GM08714 (cell line): ENCODE measurements around the gene THAP11.

ENCODE experiments used
- H3K4me3 ChIP-seq: fragments of 200-500 bp; sonication (Bioruptor generic); 2 replicates; pipeline ENCODE4 v1.5.1; 2014; ENCODE audit warnings: mild to moderate bottlenecking, low read length, inconsistent platforms
- ZNF274 ChIP-seq: IDR thresholded peaks from 2 replicates; pipeline ENCODE4 v1.6.1; 2012; ENCODE audit warnings: mild to moderate bottlenecking, low read depth, low read length

The THAP11 gene

GRCh38 chr16:67864594-67864993 lies 22.5 kb downstream of the THAP11 start:
- TF ChIP-seq ZNF274, result no peak
- H3K4me3 ChIP-seq, result no peak overlapping the region

DNA sequence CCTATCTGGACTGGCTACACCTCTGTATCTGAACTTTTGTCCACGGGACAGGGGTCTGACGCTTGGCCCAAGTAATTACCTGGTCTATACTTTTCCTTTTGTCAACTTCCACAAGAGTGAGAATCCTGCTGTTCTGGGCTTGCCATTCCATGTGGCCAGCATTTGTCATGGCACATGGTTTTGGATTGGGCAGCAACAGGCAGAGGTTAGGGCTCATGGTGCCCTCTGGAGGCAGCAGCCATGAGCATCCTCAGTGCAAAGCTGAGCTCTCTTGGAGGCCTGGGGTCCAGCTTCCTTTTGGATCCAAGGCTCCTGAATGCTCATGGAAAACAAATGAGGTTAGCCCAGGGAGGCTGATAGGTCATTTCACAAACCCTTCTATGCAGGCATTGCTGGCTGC lies 23.2 kb downstream of the THAP11 start:
- no peak for TF ChIP-seq ZNF274
- H3K4me3 ChIP-seq, result no peak overlapping the region

- TF ChIP-seq ZNF274, result no peak
- H3K4me3 ChIP-seq, result no peak overlapping the region
These were observed 26.2 kb downstream of the THAP11 start for GRCh38 chr16:67868290-67868689.

DNA sequence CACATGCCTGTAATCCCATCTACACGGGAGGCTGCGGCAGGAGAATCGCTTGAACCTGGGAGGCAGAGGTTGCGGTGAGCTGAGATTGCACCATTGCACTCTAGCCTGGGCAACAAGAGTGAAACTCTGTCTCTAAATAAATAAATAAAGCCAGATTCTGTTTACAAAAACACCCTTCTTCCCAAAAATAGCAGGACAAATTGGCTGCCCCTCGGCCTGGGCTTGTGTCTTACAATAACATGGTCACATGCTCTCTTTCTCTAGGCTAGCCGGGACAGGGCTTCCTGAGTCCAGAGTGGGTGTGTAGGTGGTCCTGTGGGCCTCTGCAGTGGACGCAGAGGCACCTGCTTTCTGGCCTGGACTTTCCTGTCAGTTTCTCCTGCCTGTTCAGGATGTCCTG lies 27.5 kb downstream of the THAP11 start:
- TF ChIP-seq ZNF274, result no peak
- H3K4me3 ChIP-seq, result no peak overlapping the region

DNA sequence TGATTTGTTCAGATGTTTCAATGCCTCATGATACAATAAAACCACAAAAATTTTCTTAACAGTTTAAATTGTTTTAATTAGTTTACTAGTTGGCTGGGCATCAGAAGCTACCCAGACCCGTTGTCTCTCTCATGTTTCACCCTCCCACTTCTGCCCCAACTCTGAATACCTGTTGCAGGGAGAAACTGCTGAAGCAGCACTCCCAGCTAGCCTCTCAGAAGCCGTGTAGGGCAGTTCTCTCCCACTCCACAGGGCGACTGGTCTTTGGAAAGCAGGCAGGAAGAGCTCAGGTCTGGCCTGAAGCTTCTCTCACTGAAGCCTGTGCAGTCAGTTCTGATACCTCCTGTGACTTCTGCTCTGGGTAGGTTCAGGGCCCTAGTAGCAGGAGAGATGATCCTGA lies 29.1 kb downstream of the THAP11 start:
- no peak overlapping the region for H3K4me3 ChIP-seq
- TF ChIP-seq ZNF274, result no peak

- TF ChIP-seq ZNF274, result no peak
- H3K4me3 ChIP-seq, result no peak overlapping the region; the same call in 1 of the 2 replicates
These were observed 30.1 kb downstream of the THAP11 start for GRCh38 chr16:67872131-67872630.

DNA sequence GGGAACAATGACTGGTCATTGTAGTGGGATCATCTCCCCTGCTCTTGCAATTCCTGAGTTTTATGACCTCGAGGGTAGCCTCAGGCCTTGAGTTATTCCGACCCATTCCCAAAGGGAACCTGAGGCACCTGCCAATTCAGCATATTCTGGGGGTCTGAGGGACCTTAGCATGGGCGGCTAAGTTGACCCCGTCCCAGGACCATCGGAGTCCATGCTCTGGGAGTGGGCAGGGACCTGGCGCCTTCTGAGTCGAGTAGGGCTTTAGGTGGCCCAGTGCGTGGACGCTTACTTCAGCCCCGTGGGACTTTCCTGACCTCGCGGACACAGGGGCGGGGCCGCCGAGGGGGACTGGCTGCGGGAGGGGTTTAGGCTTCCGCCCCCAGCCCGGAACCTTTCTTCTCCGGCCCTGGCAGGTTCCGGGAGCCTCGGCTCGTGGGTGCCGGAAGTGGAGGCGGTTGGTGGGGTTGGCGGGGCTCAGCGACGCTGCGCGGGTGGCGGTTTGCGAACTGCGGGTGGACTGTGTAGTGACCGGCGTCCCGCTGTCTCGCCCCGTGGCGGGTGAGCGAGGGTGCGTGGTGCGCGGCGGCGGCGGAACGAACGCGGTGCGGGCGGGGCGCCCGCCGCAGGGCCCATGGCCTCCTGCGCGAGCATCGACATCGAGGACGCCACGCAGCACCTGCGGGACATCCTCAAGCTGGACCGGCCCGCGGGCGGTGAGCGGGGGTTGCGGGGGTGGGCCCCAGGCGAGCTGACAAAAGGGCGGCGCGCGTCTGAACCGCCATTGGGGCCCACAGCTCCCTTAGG lies 30.7 kb downstream of the THAP11 start, which contains the start of gene EDC4:
Gene EDC4, plus strand, starts transcription at position 422 of the 804 bp plus-strand sequence. Its CDS starts 210 bp downstream, at position 632.
- TF ChIP-seq ZNF274, result no peak

GRCh38 chr16:67873435-67874370 lies 31.6 kb downstream of the THAP11 start:
- no peak for TF ChIP-seq ZNF274
- H3K4me3 ChIP-seq, result peak overlapping the region; percentile 97

More for the DNA sequence above, 30.7 kb downstream of the THAP11 start, which contains the start of gene EDC4:
- H3K4me3 ChIP-seq, result peak within 1 kb of the TSS; percentile 97

- no peak for TF ChIP-seq ZNF274
- peak overlapping the region; percentile 97; the same call in 1 of the 2 replicates for H3K4me3 ChIP-seq
These were observed 32.3 kb downstream of the THAP11 start for GRCh38 chr16:67874372-67874771.

DNA sequence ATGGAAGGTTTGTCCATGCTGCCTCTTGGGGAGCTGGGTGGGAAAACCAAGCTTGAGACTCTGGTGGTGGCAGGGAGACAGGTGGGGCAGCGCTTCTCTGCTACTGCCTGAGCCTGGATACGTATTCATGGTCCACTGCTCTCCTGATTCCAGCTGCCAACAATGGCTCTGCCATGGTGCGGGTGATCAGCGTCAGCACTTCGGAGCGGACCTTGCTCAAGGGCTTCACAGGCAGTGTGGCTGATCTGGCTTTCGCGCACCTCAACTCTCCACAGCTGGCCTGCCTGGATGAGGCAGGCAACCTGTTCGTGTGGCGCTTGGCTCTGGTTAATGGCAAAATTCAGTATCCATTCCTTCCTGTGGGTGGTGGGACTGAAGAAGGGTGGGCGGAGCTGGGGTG lies 34.9 kb downstream of the THAP11 start:
- no peak for TF ChIP-seq ZNF274
- no peak overlapping the region for H3K4me3 ChIP-seq

- TF ChIP-seq ZNF274, result no peak
These were observed 36.1 kb downstream of the THAP11 start for GRCh38 chr16:67878232-67878631.

DNA sequence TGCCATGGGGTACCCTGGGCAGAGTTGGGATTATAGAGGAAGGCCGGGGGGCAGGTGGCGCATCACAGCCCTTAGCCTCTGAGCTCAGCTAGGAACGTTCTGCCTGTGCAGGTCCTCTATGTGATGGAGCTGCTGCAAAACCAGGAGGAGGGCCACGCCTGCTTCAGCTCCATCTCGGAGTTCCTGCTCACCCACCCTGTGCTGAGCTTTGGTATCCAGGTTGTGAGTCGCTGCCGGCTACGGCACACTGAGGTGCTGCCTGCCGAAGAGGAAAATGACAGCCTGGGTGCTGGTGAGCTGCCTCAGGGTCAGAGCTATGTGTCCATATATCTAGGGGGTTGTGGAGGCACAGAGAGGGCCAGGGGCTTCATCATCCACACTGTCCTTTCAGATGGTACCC lies 36.7 kb downstream of the THAP11 start:
- H3K4me3 ChIP-seq, result no peak overlapping the region
- TF ChIP-seq ZNF274, result no peak

More at GRCh38 chr16:67878232-67878631, 36.1 kb downstream of the THAP11 start:
- H3K4me3 ChIP-seq, result no peak overlapping the region

DNA sequence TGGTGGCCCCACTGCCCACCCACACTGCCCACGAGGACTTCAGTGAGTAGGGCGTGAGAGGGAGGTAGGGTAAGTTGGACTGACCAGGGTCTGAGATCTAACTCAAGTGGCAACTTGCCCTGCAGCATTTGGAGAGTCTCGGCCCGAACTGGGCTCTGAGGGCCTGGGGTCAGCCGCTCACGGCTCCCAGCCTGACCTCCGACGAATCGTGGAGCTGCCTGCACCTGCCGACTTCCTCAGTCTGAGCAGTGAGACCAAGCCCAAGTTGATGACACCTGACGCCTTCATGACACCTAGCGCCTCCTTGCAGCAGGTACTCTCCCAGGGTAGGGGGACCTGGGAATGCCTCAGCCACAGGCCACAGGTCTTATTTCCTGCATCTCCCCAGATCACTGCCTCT lies 37.3 kb downstream of the THAP11 start:
- no peak for TF ChIP-seq ZNF274
- no peak overlapping the region for H3K4me3 ChIP-seq

- TF ChIP-seq ZNF274, result no peak
- no peak overlapping the region for H3K4me3 ChIP-seq
These were observed 37.8 kb downstream of the THAP11 start for GRCh38 chr16:67879936-67880335.
